Brain microvascular endothelial cell (primary cell): Measurements from ENCODE around the gene CIZ1.

Experiments
- DNase-seq: peaks from one replicate; pipeline ENCODE4 v3.0.0-alpha.2; 2020
- H3K27ac ChIP-seq: fragments of 250-450 bp; sonication (Bioruptor Pico); 2 replicates; pipeline ENCODE4 v1.5.1; 2020; ENCODE audit warnings: mild to moderate bottlenecking, moderate library complexity
- H3K27me3 ChIP-seq: fragments of 250-450 bp; sonication (Bioruptor Pico); replicated peaks from 2 replicates; pipeline ENCODE4 v1.5.1; 2020; ENCODE audit warnings: mild to moderate bottlenecking
- H3K36me3 ChIP-seq: fragments of 250-450 bp; sonication (Bioruptor Pico); replicated peaks from 2 replicates; pipeline ENCODE4 v1.5.1; 2020; ENCODE audit warnings: mild to moderate bottlenecking
- H3K4me3 ChIP-seq: 2 replicates; pipeline ENCODE4 v1.5.1; 2011; ENCODE audit warnings: low read depth, mild to moderate bottlenecking, control low read depth, low read length, moderate library complexity
- CTCF ChIP-seq: IDR thresholded peaks from 2 replicates; pipeline ENCODE4 v1.5.1; 2011; ENCODE audit warnings: low read depth, mild to moderate bottlenecking, moderate library complexity, low read length, control low read depth, inconsistent platforms; ENCODE audit errors: missing control alignments
- in situ Hi-C: cut with HindIII; loops from 2 replicates; pipeline ENCODE4 v1.10.0; 2017; ENCODE audit warnings: low sequenced_read_pairs, low pct_ligation_motif_present

Gene CIZ1

GRCh38 chr9:128190516-128191405 lies 611 bp downstream of the CIZ1 start:
- no peak for TF ChIP-seq CTCF
- peak overlapping the region; percentile 77 for H3K4me3 ChIP-seq
- DNase-seq: no peak
- peaks cover 14% of the 10 kb centered on the region for H3K36me3 ChIP-seq
- in situ Hi-C loops: no loop called here
- no peaks in the 10 kb centered on the region for H3K27me3 ChIP-seq
- H3K27ac ChIP-seq: peak overlapping the region; percentile 70

- no peak for TF ChIP-seq CTCF
- H3K4me3 ChIP-seq: peak overlapping the region; percentile 77
- no peak for DNase-seq
- H3K27ac ChIP-seq: no peak overlapping the region
- in situ Hi-C loops: no loop called here
- H3K27me3 ChIP-seq: no peaks in the 10 kb centered on the region
- peaks cover 22% of the 10 kb centered on the region for H3K36me3 ChIP-seq
These were observed 1.4 kb downstream of the CIZ1 start for GRCh38 chr9:128190013-128190412.

GRCh38 chr9:128188209-128188608 lies 3.2 kb downstream of the CIZ1 start:
- Histone ChIP-seq H3K27ac (no peak overlapping the region), H3K27me3 (no peaks in the 10 kb centered on the region), H3K36me3 (peaks cover 32% of the 10 kb centered on the region), H3K4me3 (no peak overlapping the region)
- in situ Hi-C loops: no loop called here
- no peak for DNase-seq
- TF ChIP-seq CTCF: no peak

GRCh38 chr9:128187361-128187760 lies 4.0 kb downstream of the CIZ1 start:
- Histone ChIP-seq H3K36me3 (peaks cover 41% of the 10 kb centered on the region), H3K27ac (no peak overlapping the region)
- in situ Hi-C loops: no loop called here

GRCh38 chr9:128185979-128186965 lies 5.1 kb downstream of the CIZ1 start:
- H3K36me3 ChIP-seq: peaks cover 42% of the 10 kb centered on the region
- no peak overlapping the region for H3K27ac ChIP-seq
- in situ Hi-C loops: no loop called here

More at GRCh38 chr9:128187361-128187760, 4.0 kb downstream of the CIZ1 start:
- no peak overlapping the region for H3K4me3 ChIP-seq
- no peak for DNase-seq
- TF ChIP-seq CTCF: no peak
- no peaks in the 10 kb centered on the region for H3K27me3 ChIP-seq

More at GRCh38 chr9:128185979-128186965, 5.1 kb downstream of the CIZ1 start:
- no peak for TF ChIP-seq CTCF
- Histone ChIP-seq H3K4me3 (no peak overlapping the region), H3K27me3 (no peaks in the 10 kb centered on the region)
- no peak for DNase-seq
